GM12865 (cell line): ENCODE results near the gene UBE2M.

Experiments
- DNase-seq: peaks from one replicate; pipeline ENCODE4 v3.0.0; 2010; ENCODE audit warnings: low read depth
- H3K4me3 ChIP-seq: 2 replicates; pipeline ENCODE4 v1.5.1; 2011; ENCODE audit warnings: mild to moderate bottlenecking, low read depth, low read length, control low read depth
- CTCF ChIP-seq: IDR thresholded peaks from 2 replicates; pipeline ENCODE4 v1.5.1; 2011; ENCODE audit warnings: low read length, control low read depth, low read depth, inconsistent platforms; ENCODE audit not compliant: insufficient read depth; ENCODE audit errors: missing control alignments

Gene UBE2M

GRCh38 chr19:58521651-58522050 lies 36.8 kb downstream of the UBE2M start:
- no peak for TF ChIP-seq CTCF
- DNase-seq: no peak
- H3K4me3 ChIP-seq: peak overlapping the region; percentile 50

- no peak for TF ChIP-seq CTCF
- DNase-seq: no peak
- H3K4me3 ChIP-seq: peak overlapping the region; percentile 93
Measured at GRCh38 chr19:58520257-58520599, 38.2 kb downstream of the UBE2M start.

- H3K4me3 ChIP-seq: peak within 1 kb of the TSS; percentile 93
- peak; percentile 98 for DNase-seq
- TF ChIP-seq CTCF: peak; percentile 94
Measured at GRCh38 chr19:58519355-58520256, 38.8 kb downstream of the UBE2M start, which contains the start of gene ZBTB45. ZBTB45 (minus strand) TSS chr19:58519810; CDS start chr19:58517673, 2,137 bp downstream.

- DNase-seq: peak; percentile 67
- peak; percentile 48 for TF ChIP-seq CTCF
- H3K4me3 ChIP-seq: peak overlapping the region; percentile 93
Measured at GRCh38 chr19:58519087-58519354, 39.4 kb downstream of the UBE2M start.

GRCh38 chr19:58518256-58519086 lies 39.9 kb downstream of the UBE2M start:
- DNase-seq: peak; percentile 22
- peak overlapping the region; percentile 93 for H3K4me3 ChIP-seq
- no peak for TF ChIP-seq CTCF

GRCh38 chr19:58516964-58517833 lies 41.2 kb downstream of the UBE2M start:
- H3K4me3 ChIP-seq: no peak overlapping the region
- TF ChIP-seq CTCF: no peak
- DNase-seq: peak; percentile 6
